HL-60 (cell line): ENCODE data around the gene AQP1.

ENCODE experiments used
- DNase-seq, 2 experiments: peaks; one replicate each; pipeline ENCODE4 v3.0.0-alpha.2; 2010 to 2020; ENCODE audit warnings: low read depth in 1 of 2, low spot score in 1 of 2
- H3K27ac ChIP-seq: fragments of 250-450 bp; sonication (Bioruptor Pico); replicated peaks from 2 replicates; pipeline ENCODE4 v1.5.1; 2020; ENCODE audit warnings: mild to moderate bottlenecking, moderate library complexity
- H3K27me3 ChIP-seq: fragments of 250-450 bp; sonication (Bioruptor Pico); 2 replicates; pipeline ENCODE4 v1.5.1; 2021; ENCODE audit warnings: mild to moderate bottlenecking, moderate library complexity; ENCODE audit not compliant: insufficient read depth, poor library complexity, severe bottlenecking
- H3K4me3 ChIP-seq: replicated peaks from 2 replicates; pipeline ENCODE4 v1.5.1; 2011; ENCODE audit warnings: mild to moderate bottlenecking, control low read depth, low read length; ENCODE audit not compliant: insufficient read depth
- CTCF ChIP-seq: IDR thresholded peaks from one replicate; pipeline ENCODE4 v1.5.1; 2011; ENCODE audit warnings: low read length, control low read depth, inconsistent platforms; ENCODE audit not compliant: insufficient read depth
- GABPA ChIP-seq: IDR thresholded peaks from 2 replicates; pipeline ENCODE4 v1.6.1; 2012; ENCODE audit warnings: low read depth
- POLR2AphosphoS5 ChIP-seq: IDR thresholded peaks from 2 replicates; pipeline ENCODE4 v1.6.1; 2012; ENCODE audit warnings: low read depth
- REST ChIP-seq: IDR thresholded peaks from 2 replicates; pipeline ENCODE4 v1.6.1; 2012; ENCODE audit warnings: low read depth; ENCODE audit not compliant: insufficient replicate concordance
- SPI1 ChIP-seq: IDR thresholded peaks from 2 replicates; pipeline ENCODE4 v1.6.1; 2012; ENCODE audit warnings: low read depth, mild to moderate bottlenecking, borderline replicate concordance

Gene AQP1

GRCh38 chr7:30906515-30907240 is 5.0 kb upstream of the AQP1 start:
- no peak overlapping the region for H3K27ac ChIP-seq
- no peak overlapping the region for H3K4me3 ChIP-seq
- TF ChIP-seq GABPA (no peak), CTCF (no peak), SPI1 (no peak), POLR2AphosphoS5 (no peak), REST (no peak)
- no peak for DNase-seq
- no peaks in the 10 kb centered on the region for H3K27me3 ChIP-seq

GRCh38 chr7:30907527-30908267 is 4.0 kb upstream of the AQP1 start:
- H3K27me3 ChIP-seq, result no peaks in the 10 kb centered on the region
- no peak overlapping the region for H3K4me3 ChIP-seq
- no peak for DNase-seq
- TF ChIP-seq GABPA, result no peak
- TF ChIP-seq SPI1, result no peak
- TF ChIP-seq REST, result no peak
- no peak for TF ChIP-seq CTCF
- TF ChIP-seq POLR2AphosphoS5, result no peak
- H3K27ac ChIP-seq, result no peak overlapping the region

GRCh38 chr7:30908681-30909080 is 3.0 kb upstream of the AQP1 start:
- no peak for DNase-seq

More at GRCh38 chr7:30908681-30909080, 3.0 kb upstream of the AQP1 start:
- Histone ChIP-seq H3K27me3 (no peaks in the 10 kb centered on the region), H3K27ac (no peak overlapping the region), H3K4me3 (no peak overlapping the region)
- TF ChIP-seq GABPA (no peak), POLR2AphosphoS5 (no peak), REST (no peak), SPI1 (no peak), CTCF (no peak)
